GM12865 (cell line): Measurements from ENCODE around the gene ADGRF1.

ENCODE experiments used
- DNase-seq: peaks from one replicate; pipeline ENCODE4 v3.0.0; 2010; ENCODE audit warnings: low read depth
- H3K4me3 ChIP-seq: 2 replicates; pipeline ENCODE4 v1.5.1; 2011; ENCODE audit warnings: mild to moderate bottlenecking, low read depth, low read length, control low read depth
- TF ChIP-seq, protein P1 (sequence below): IDR thresholded peaks from 2 replicates; pipeline ENCODE4 v1.5.1; 2011; ENCODE audit warnings: low read length, control low read depth, low read depth, inconsistent platforms; ENCODE audit not compliant: insufficient read depth; ENCODE audit errors: missing control alignments

The ADGRF1 gene

DNA sequence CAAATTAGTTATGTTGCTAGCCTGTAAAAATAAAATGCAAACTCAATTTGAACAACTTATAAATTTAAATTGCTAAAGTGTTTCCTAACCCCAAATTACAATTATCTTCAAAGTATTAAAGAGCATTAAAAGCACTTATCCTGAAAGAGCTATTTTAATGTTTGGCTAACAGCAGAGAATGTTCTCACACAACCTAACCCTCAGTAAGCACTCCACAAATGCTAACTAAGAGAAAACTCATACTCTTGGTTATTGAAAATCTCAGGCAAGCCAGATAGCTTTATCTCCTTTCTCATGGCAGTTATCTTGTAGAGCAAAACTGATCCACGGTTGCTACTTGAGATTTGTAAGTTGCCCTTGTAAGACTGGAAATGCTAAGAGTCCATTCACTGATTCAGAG is 30.5 kb upstream of the ADGRF1 start:
- TF ChIP-seq, protein P1, sequence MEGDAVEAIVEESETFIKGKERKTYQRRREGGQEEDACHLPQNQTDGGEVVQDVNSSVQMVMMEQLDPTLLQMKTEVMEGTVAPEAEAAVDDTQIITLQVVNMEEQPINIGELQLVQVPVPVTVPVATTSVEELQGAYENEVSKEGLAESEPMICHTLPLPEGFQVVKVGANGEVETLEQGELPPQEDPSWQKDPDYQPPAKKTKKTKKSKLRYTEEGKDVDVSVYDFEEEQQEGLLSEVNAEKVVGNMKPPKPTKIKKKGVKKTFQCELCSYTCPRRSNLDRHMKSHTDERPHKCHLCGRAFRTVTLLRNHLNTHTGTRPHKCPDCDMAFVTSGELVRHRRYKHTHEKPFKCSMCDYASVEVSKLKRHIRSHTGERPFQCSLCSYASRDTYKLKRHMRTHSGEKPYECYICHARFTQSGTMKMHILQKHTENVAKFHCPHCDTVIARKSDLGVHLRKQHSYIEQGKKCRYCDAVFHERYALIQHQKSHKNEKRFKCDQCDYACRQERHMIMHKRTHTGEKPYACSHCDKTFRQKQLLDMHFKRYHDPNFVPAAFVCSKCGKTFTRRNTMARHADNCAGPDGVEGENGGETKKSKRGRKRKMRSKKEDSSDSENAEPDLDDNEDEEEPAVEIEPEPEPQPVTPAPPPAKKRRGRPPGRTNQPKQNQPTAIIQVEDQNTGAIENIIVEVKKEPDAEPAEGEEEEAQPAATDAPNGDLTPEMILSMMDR: no peak
- H3K4me3 ChIP-seq: no peak overlapping the region
- no peak for DNase-seq

DNA sequence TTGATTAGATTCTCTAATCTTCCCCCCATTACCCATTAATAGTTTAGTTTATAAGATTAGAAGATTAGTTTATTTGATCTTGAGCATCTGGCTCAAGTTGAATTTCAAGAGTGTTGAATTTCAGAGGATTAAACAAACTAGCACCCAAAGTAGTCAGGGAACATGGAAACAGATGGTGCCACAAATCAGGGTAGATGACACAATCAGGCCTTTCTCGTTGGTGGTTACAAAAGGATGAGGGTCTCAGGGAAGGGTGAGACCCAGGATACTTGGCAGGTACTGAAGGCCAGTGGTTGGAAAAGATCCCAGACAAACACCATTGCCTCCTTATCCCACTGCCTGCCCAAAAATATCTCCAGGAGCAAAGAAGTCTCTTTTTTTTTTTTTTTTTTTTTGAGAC is 29.5 kb upstream of the ADGRF1 start:
- TF ChIP-seq, protein P1: no peak
- no peak for DNase-seq
- no peak overlapping the region for H3K4me3 ChIP-seq

DNA sequence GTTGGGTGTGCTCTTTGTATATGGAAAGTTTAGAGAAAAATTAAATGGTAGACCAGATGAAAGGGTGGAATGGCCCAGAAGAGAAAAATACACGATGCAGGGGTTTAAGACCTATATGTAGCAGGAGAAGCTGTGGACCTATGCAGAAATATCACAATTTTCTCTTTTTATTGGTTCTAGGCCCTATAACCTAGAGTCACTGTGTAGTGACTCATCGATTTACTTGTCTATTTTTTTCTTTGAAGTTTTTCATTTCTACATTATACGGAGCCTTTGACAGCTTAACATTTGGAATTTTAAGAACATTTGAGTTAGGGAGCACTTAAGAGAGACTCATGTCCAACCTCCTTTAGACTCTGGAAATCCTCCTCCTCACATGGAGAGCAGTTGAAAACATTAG is 28.3 kb upstream of the ADGRF1 start:
- DNase-seq: no peak
- TF ChIP-seq, protein P1: no peak
- H3K4me3 ChIP-seq: no peak overlapping the region

DNA sequence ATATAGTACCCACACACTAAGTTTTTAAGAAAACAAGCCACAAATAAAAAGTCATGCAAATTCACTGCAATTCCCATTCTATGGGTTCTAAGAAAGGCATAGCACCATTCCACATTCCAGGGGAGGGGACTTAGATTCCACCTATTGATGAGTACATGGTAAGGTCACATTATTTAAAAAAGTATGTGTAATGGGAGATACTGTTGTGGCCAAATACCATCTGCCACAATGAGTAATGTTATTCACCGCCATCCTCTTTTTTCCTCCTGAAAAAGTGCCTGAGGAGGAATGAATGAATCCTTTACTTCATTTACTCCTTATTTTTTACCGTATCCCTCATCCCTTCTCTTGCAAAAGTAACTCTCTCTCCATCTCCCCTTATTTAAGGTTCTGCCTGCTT is 27.0 kb upstream of the ADGRF1 start:
- no peak for DNase-seq
- TF ChIP-seq, protein P1: no peak
- no peak overlapping the region for H3K4me3 ChIP-seq

DNA sequence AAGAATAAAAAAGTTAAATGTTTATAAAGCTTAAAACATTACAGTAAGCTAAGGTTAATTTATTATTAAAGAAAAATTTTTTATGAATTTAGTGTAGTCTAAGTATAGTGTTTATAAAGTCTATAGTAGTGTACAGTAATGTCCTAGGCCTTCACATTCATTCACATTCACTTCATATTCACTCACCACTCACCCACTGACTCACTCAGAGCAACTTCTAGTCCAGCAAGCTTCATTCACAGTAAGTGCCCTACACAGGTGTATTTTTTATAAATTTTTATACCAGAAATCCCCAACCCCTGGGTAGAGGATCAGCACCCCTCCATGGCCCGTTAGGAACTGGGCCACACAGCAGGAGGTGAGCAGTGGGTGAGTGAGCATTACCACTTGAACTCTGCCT is 24.3 kb upstream of the ADGRF1 start:
- H3K4me3 ChIP-seq: no peak overlapping the region
- DNase-seq: no peak
- TF ChIP-seq, protein P1: no peak

DNA sequence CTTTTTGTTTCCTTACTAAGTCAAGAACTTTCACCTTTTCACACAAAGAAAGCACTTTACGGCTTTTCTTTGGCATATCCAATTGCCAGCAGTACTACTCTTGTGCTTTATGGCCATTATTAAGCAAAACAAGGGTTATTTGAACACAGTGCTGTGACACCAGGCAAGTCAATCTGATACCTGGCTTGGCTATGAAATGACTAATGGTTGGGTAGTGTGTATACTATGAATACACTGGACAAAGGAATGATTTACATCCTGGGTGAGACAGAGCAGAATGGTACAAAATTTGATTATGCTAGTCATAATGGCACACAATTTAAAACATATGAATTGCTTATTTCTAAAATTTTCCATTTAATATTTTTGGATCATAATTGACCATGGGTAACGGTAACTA is 22.1 kb upstream of the ADGRF1 start:
- H3K4me3 ChIP-seq: no peak overlapping the region
- no peak for DNase-seq
- TF ChIP-seq, protein P1: no peak

DNA sequence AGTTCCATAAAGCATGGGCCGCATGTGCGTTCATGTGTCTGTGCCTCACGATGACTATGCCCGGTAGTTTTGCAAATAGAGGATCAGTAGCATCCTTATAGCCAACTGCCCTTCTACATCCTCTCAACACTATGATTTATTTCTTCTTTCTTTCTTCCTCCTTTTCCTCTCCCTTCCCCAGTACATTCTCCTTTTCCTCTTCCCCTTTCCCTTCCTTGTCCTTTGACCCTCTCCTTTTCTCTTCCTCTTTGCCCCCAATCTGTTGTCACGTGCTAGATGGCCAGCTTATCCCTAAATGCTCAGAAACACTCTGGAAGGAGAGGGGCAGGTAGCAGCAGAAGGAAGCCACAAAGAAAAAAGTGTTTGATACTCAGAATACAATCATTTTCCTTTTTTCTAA is 20.2 kb upstream of the ADGRF1 start:
- TF ChIP-seq, protein P1: no peak
- DNase-seq: no peak
- H3K4me3 ChIP-seq: no peak overlapping the region
